ENCODE measurements around the gene LSAMP.

- no peak for TF ChIP-seq CTCF (IDR thresholded peaks at IDR 0.05; ENCODE audit: insufficient read depth, low read length, poor library complexity, severe bottlenecking)
- no peak for TF ChIP-seq EZH2phosphoT487 (conservative IDR thresholded peaks at IDR 0.05; ENCODE audit: low read length)
These were observed 387.8 kb downstream of the LSAMP start for GRCh38 chr3:116057400-116058006.
